ENCODE measurements around the gene CHIT1. TPM values are rescaled to one million over a fixed set of nuclear protein-coding genes. Genes with fewer than 3 reads are reported as not detected.

The CHIT1 gene
- total and polyA plus RNA-seq, 2 experiments from 2014 or later = 0.07 to 0.47 TPM

- TF ChIP-seq ZNF462 (CRISPR knock-in tag; IDR thresholded peaks at IDR 0.05) (no peak), REST (IDR thresholded peaks at IDR 0.05; ENCODE audit: unreplicated experiment) (no peak), JUNB (IDR thresholded peaks at IDR 0.05; ENCODE audit: unreplicated experiment) (no peak), NANOG (IDR thresholded peaks at IDR 0.05; ENCODE audit: borderline replicate concordance) (no peak), POLR2AphosphoS5 (IDR thresholded peaks at IDR 0.05; ENCODE audit: low read depth) (no peak), EZH2 (IDR thresholded peaks at IDR 0.05; ENCODE audit: low read depth, unreplicated experiment) (no peak), STAT1 (IDR thresholded peaks at IDR 0.05; ENCODE audit: unreplicated experiment) (no peak), CREB1 (CRISPR knock-in tag; IDR thresholded peaks at IDR 0.05; ENCODE audit: low read depth) (no peak)
Observed at GRCh38 chr1:203197625-203198024, 31.8 kb downstream of the CHIT1 start (continued).
